OCI-LY7 (cell line): ENCODE results near the gene DDX54. TPM values are rescaled to one million over a fixed set of nuclear protein-coding genes. Genes with fewer than 3 reads are reported as not detected.

Experiments
- BruUV-seq: library from RNA; stranded (reverse); fragments of 400-500 nt; replicated peaks from 2 replicates; lab custom pipeline; 2021; lab: Mats Ljungman, UMichigan
- CTCF ChIA-PET: fragments of 300-600 bp; sonication (Branson Sonifier 250); formaldehyde crosslinking; loops from one replicate; lab custom pipeline; 2022; ENCODE audit warnings: antibody characterized with exemption; ENCODE audit not compliant: unreplicated experiment; lab: Charles Lee
- POLR2A ChIA-PET: fragments of 300-600 bp; sonication (Branson Sonifier 250); formaldehyde crosslinking; loops from one replicate; lab custom pipeline; 2022; ENCODE audit warnings: antibody characterized with exemption; lab: Charles Lee
- DNase-seq: peaks from one replicate; pipeline ENCODE4 v3.0.0-alpha.2; 2015; ENCODE audit warnings: low spot score
- H2AFZ ChIP-seq: fragments of 200-600 bp; sonication (generic), shearing (Covaris generic); 2 replicates; pipeline ENCODE4 v1.6.1; 2014; ENCODE audit warnings: mild to moderate bottlenecking, antibody characterized with exemption, low read length, moderate library complexity
- H3K27ac ChIP-seq: fragments of 200-600 bp; sonication (generic); 2 replicates; pipeline ENCODE4 v1.5.1; 2014; ENCODE audit warnings: mixed run types, low read depth, mild to moderate bottlenecking, moderate library complexity, low read length, inconsistent platforms; ENCODE audit not compliant: poor library complexity, severe bottlenecking
- H3K36me3 ChIP-seq: fragments of 200-600 bp; sonication (generic); 2 replicates; pipeline ENCODE4 v1.6.1; 2014; ENCODE audit warnings: mild to moderate bottlenecking, antibody characterized with exemption, low read length, moderate library complexity, mixed read lengths; ENCODE audit not compliant: insufficient read depth
- H3K4me1 ChIP-seq: fragments of 200-600 bp; sonication (generic); 2 replicates; pipeline ENCODE4 v1.5.1; 2014; ENCODE audit warnings: mild to moderate bottlenecking, low read length; ENCODE audit not compliant: insufficient read depth, poor library complexity, severe bottlenecking
- H3K4me2 ChIP-seq: fragments of 200-600 bp; sonication (generic); 2 replicates; pipeline ENCODE4 v1.6.1; 2014; ENCODE audit warnings: mild to moderate bottlenecking, low read length
- H3K4me3 ChIP-seq: fragments of 200-600 bp; sonication (generic); 2 replicates; pipeline ENCODE4 v1.5.1; 2014; ENCODE audit warnings: mild to moderate bottlenecking, low read depth, low read length; ENCODE audit not compliant: poor library complexity, severe bottlenecking
- H3K79me2 ChIP-seq: fragments of 200-600 bp; sonication (generic); 2 replicates; pipeline ENCODE4 v1.6.1; 2016; ENCODE audit warnings: low read depth, mild to moderate bottlenecking, low read length, moderate library complexity, mixed read lengths; ENCODE audit not compliant: insufficient read depth
- H3K9me2 ChIP-seq: fragments of 200-600 bp; sonication (generic); 2 replicates; pipeline ENCODE4 v1.6.1; 2016; ENCODE audit warnings: mild to moderate bottlenecking, low read length, mixed read lengths; ENCODE audit not compliant: insufficient read depth
- H3K9me3 ChIP-seq: fragments of 200-600 bp; sonication (generic); 2 replicates; pipeline ENCODE4 v1.6.1; 2014; ENCODE audit warnings: mild to moderate bottlenecking, mixed run types, low read length, mixed read lengths
- H4K20me1 ChIP-seq: fragments of 200-600 bp; sonication (generic); 2 replicates; pipeline ENCODE4 v1.6.1; 2014; ENCODE audit warnings: mild to moderate bottlenecking, antibody characterized with exemption, low read length, moderate library complexity, mixed read lengths; ENCODE audit not compliant: insufficient read depth
- CTCF ChIP-seq: fragments of 200-600 bp; sonication (generic); conservative IDR thresholded peaks from 2 replicates; pipeline ENCODE4 v1.5.1; 2014; ENCODE audit warnings: mild to moderate bottlenecking, antibody characterized with exemption, low read length, moderate library complexity, mixed read lengths
- EZH2phosphoT487 ChIP-seq: fragments of 200-600 bp; sonication (generic); IDR thresholded peaks from 2 replicates; pipeline ENCODE4 v1.6.1; 2018; ENCODE audit warnings: low read depth, borderline replicate concordance, mild to moderate bottlenecking, mixed run types, antibody characterized with exemption, low read length, moderate library complexity, mixed read lengths
- intact Hi-C: fragments of 100-400 bp; cut with micrococcal nuclease; formaldehyde crosslinking; loops from one replicate; pipeline ENCODE4 v1.10.0; 2022; ENCODE audit not compliant: unreplicated experiment
- total RNA-seq, 2 experiments: library from RNA; depleted of rRNA in 1 of 2; stranded (reverse); fragments of >200 nt in 1 of 2; shearing (Covaris generic) in 1 of 2; gene quantifications; 2 replicates each; pipeline ENCODE4 v1.2.3, GENCODE V29; 2014 to 2022

DDX54 gene
- total RNA-seq, 2 experiments from 2014 or later: 87.2 to 145 TPM

- POLR2A ChIA-PET: interaction anchor here (0.6 kb wide), 1 partner anchor 47 kb away, joined by 4 read pairs; no protein-coding TSS in a partner anchor
- intact Hi-C loops: loop anchor here (5.0 to 10.0 kb wide), 4 partner anchors 77 to 224 kb away; partner anchors contain the start of gene SDSL
- H3K27ac ChIP-seq: peak overlapping the region; percentile 45
Observed at GRCh38 chr12:113198296-113198695, 13.0 kb upstream of the DDX54 start.

GRCh38 chr12:113197518-113198077 lies 12.3 kb upstream of the DDX54 start:
- Histone ChIP-seq H3K36me3 (peaks cover 60% of the 10 kb centered on the region), H3K79me2 (no peaks in the 10 kb centered on the region), H3K27ac (peak overlapping the region; percentile 65), H2AFZ (no peak overlapping the region), H3K9me3 (peaks cover 2% of the 10 kb centered on the region; the same call in 1 of the 2 replicates), H4K20me1 (no peaks in the 10 kb centered on the region), H3K4me3 (no peak overlapping the region), H3K4me1 (peaks cover 60% of the 10 kb centered on the region), H3K4me2 (peak overlapping the region; percentile 36), H3K9me2 (no peaks in the 10 kb centered on the region)
- TF ChIP-seq EZH2phosphoT487 (no peak), CTCF (no peak)
- DNase-seq: peak; percentile 43
- intact Hi-C loops: loop anchor here (1.0 to 10.0 kb wide), 6 partner anchors 24 to 225 kb away; partner anchors contain the start of genes SDSL and TPCN1
- ChIA-PET CTCF (no interaction called here), POLR2A (interaction anchor here (0.6 to 0.9 kb wide), 4 partner anchors 33 to 213 kb away, joined by 3 to 5 read pairs (median 4); no protein-coding TSS in a partner anchor)
- BruUV-seq: no TSS peak

More at GRCh38 chr12:113198296-113198695, 13.0 kb upstream of the DDX54 start:
- no peak for DNase-seq
- H3K79me2 ChIP-seq: no peaks in the 10 kb centered on the region
- CTCF ChIA-PET: no interaction called here
- H3K9me3 ChIP-seq: peaks cover 7% of the 10 kb centered on the region; the same call in 1 of the 2 replicates
- H3K4me2 ChIP-seq: no peak overlapping the region
- H3K9me2 ChIP-seq: no peaks in the 10 kb centered on the region
- no peaks in the 10 kb centered on the region for H4K20me1 ChIP-seq
- no peak overlapping the region for H3K4me3 ChIP-seq
- H3K36me3 ChIP-seq: peaks cover 62% of the 10 kb centered on the region
- peaks cover 65% of the 10 kb centered on the region for H3K4me1 ChIP-seq
- TSS peak; percentile 25 for BruUV-seq
- H2AFZ ChIP-seq: no peak overlapping the region
- TF ChIP-seq CTCF: no peak
- TF ChIP-seq EZH2phosphoT487: no peak

GRCh38 chr12:113196990-113197389 lies 11.7 kb upstream of the DDX54 start:
- peak overlapping the region; percentile 36 for H3K4me2 ChIP-seq
- H2AFZ ChIP-seq: no peak overlapping the region
- TF ChIP-seq CTCF (peak; percentile 87), EZH2phosphoT487 (no peak)
- no TSS peak for BruUV-seq
- H3K79me2 ChIP-seq: no peaks in the 10 kb centered on the region
- H3K9me3 ChIP-seq: no peaks in the 10 kb centered on the region
- H3K9me2 ChIP-seq: no peaks in the 10 kb centered on the region
- peak; percentile 87 for DNase-seq
- peaks cover 53% of the 10 kb centered on the region for H3K4me1 ChIP-seq
- H3K27ac ChIP-seq: peak overlapping the region; percentile 65
- H3K36me3 ChIP-seq: peaks cover 60% of the 10 kb centered on the region
- H3K4me3 ChIP-seq: no peak overlapping the region
- H4K20me1 ChIP-seq: no peaks in the 10 kb centered on the region
- ChIA-PET CTCF (no interaction called here), POLR2A (interaction anchor here (0.6 to 1.4 kb wide), 5 partner anchors 11 to 212 kb away, joined by 3 to 5 read pairs (median 3); no protein-coding TSS in a partner anchor)
- intact Hi-C loops: loop anchor here (1.0 to 10.0 kb wide), 6 partner anchors 24 to 225 kb away; partner anchors contain the start of genes SDSL and TPCN1
